ENCODE measurements around the gene MAP3K20.
"Not testable (repeated sequence)": the region's sequence is repeated elsewhere in the genome, so short reads cannot be mapped to it uniquely, and the experiment has no call there.

Gene MAP3K20

DNA sequence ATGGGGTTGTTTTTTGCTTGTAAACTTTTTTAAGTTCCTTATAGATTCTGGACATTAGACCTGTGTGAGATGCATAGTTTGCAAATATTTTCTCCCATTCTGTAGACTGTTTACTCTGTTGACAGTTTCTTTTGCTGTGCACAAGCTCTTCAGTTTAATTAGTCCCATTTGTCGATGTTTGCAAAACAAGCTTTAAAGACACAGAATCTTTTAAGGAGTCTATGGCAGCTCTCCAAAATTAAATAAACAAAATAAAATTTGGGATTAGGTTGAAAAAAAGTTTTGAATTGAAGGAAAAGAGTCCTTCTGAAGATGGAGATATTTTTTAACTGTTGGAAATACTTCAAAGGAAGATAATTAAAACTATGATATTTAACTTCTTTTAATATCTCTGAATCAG, 88.8 kb downstream of the MAP3K20 start:
- Histone ChIP-seq H3K4me3 (ENCODE audit: low read length) (no peak overlapping the region), H3K79me2 (ENCODE audit: low read length) (no peaks in the 10 kb centered on the region), H4K20me1 (ENCODE audit: insufficient read depth, low read length) (no peaks in the 10 kb centered on the region; the same call in 1 of the 2 replicates), H3K9ac (ENCODE audit: low read length) (no peak overlapping the region), H3K36me3 (replicated peaks; ENCODE audit: low read depth, low read length) (no peaks in the 10 kb centered on the region), H3K4me2 (ENCODE audit: low read length) (no peak overlapping the region), H3K27me3 (ENCODE audit: low read depth, low read length) (no peaks in the 10 kb centered on the region), H2AFZ (ENCODE audit: low read depth, low read length) (no peak overlapping the region), H3K9me3 (ENCODE audit: insufficient read depth, low read length) (no peaks in the 10 kb centered on the region), H3K27ac (ENCODE audit: low read length) (no peak overlapping the region), H3K4me1 (ENCODE audit: low read length) (no peaks in the 10 kb centered on the region)
- no peak for TF ChIP-seq CTCF (IDR thresholded peaks at IDR 0.05; ENCODE audit: low read depth, low read length)
- TF ChIP-seq EZH2phosphoT487 (IDR thresholded peaks at IDR 0.05; ENCODE audit: low read depth): no peak

DNA sequence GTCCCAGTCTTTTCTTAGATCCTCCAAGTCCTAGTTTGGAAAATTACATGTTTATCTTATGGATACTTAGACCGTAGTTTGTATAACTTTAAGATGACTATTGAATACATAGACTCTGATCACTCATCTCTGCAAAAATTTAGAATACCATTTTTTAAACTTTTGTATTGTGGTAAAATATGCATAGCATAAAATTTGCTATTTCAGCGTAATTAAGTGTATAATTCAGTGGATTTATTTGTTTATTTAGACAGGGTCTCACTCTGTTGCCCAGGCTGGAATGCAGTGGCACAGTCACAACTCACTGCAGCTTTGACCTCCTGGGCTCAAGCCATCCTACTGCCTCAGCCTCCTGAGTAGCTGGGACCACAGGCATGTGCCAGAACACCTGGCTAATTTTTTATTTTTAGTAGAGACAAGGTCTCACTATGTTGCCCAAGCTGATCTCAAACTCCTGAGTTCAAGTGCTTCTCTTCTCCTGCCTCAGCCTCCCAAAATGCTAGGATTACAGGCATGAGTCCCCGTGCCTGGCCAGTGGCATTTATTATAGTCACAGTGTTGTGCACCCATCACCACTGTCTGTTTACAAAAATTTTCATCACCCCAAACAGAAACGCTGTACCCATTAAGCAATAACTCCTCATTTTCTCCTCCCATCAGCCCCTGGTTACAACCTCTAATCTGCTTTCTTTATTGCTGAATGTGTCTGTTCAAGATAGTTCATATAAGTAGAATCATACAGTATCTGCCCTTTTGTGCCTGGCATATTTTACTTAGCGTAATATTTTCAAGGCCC, 90.0 kb downstream of the MAP3K20 start:
- Histone ChIP-seq H3K4me1 (ENCODE audit: low read length) (no peaks in the 10 kb centered on the region), H3K9ac (ENCODE audit: low read length) (no peak overlapping the region), H3K27ac (ENCODE audit: low read length) (no peak overlapping the region), H3K27me3 (ENCODE audit: low read depth, low read length) (no peaks in the 10 kb centered on the region), H3K36me3 (replicated peaks; ENCODE audit: low read depth, low read length) (no peaks in the 10 kb centered on the region), H3K4me3 (ENCODE audit: low read length) (no peak overlapping the region), H2AFZ (ENCODE audit: low read depth, low read length) (no peak overlapping the region), H3K4me2 (ENCODE audit: low read length) (no peak overlapping the region), H3K9me3 (ENCODE audit: insufficient read depth, low read length) (no peaks in the 10 kb centered on the region), H3K79me2 (ENCODE audit: low read length) (no peaks in the 10 kb centered on the region), H4K20me1 (ENCODE audit: insufficient read depth, low read length) (no peaks in the 10 kb centered on the region; the same call in 1 of the 2 replicates)
- TF ChIP-seq CTCF (IDR thresholded peaks at IDR 0.05; ENCODE audit: low read depth, low read length) (no peak), EZH2phosphoT487 (IDR thresholded peaks at IDR 0.05; ENCODE audit: low read depth) (no peak)

- Histone ChIP-seq H3K27ac (ENCODE audit: low read length) (no peak overlapping the region), H3K79me2 (ENCODE audit: low read length) (no peaks in the 10 kb centered on the region), H3K9ac (ENCODE audit: low read length) (no peak overlapping the region), H3K4me3 (ENCODE audit: low read length) (no peak overlapping the region), H3K4me1 (ENCODE audit: low read length) (no peaks in the 10 kb centered on the region), H3K4me2 (ENCODE audit: low read length) (no peak overlapping the region), H2AFZ (ENCODE audit: low read depth, low read length) (no peak overlapping the region), H4K20me1 (ENCODE audit: insufficient read depth, low read length) (no peaks in the 10 kb centered on the region), H3K9me3 (ENCODE audit: insufficient read depth, low read length) (no peaks in the 10 kb centered on the region), H3K36me3 (replicated peaks; ENCODE audit: low read depth, low read length) (no peaks in the 10 kb centered on the region), H3K27me3 (ENCODE audit: low read depth, low read length) (no peaks in the 10 kb centered on the region)
- TF ChIP-seq CTCF (IDR thresholded peaks at IDR 0.05; ENCODE audit: low read depth, low read length) (no peak), EZH2phosphoT487 (IDR thresholded peaks at IDR 0.05; ENCODE audit: low read depth) (no peak)
Observed at GRCh38 chr2:173171321-173171720, 95.7 kb downstream of the MAP3K20 start.

DNA sequence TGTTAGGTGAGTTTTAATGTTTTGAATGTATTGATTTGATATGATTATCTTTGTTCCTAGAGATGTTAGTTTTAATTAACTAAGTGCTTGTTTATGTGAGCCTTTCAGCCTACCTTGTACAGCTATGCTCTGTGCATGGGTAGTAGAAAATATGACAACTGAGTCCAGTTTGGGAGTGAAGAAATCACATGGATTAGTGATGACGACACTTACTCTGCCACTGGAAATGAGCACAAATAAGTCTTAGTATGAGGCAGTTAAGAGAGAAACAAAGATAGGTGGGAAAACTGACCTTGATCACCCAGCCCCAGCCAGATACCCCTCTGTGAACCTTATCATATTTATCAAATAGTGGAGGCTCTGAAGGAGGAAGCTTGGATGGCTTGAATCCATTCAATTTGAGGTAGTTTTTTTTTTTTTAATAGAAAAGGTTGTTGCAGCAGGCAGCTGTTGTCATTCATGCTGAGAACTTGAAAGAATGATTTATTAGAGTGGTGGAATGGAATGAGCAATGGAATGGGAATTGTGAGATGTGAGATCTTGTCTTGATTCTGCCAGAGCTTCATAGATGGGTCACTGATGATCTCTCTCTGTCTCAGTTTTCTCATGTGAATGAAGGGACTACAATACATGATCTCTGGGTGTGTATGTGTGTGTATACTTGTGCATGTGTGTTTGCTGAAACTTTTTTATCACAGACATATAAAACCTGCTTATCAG, 96.4 kb downstream of the MAP3K20 start:
- no peak overlapping the region for H3K9ac ChIP-seq (ENCODE audit: low read length)
- no peaks in the 10 kb centered on the region for H4K20me1 ChIP-seq (ENCODE audit: insufficient read depth, low read length)
- H3K27me3 ChIP-seq (ENCODE audit: low read depth, low read length): no peaks in the 10 kb centered on the region
- no peak overlapping the region for H2AFZ ChIP-seq (ENCODE audit: low read depth, low read length)
- no peaks in the 10 kb centered on the region for H3K9me3 ChIP-seq (ENCODE audit: insufficient read depth, low read length)
- no peak overlapping the region for H3K4me2 ChIP-seq (ENCODE audit: low read length)
- H3K79me2 ChIP-seq (ENCODE audit: low read length): no peaks in the 10 kb centered on the region
- no peak overlapping the region for H3K27ac ChIP-seq (ENCODE audit: low read length)
- TF ChIP-seq CTCF (IDR thresholded peaks at IDR 0.05; ENCODE audit: low read depth, low read length) (no peak), EZH2phosphoT487 (IDR thresholded peaks at IDR 0.05; ENCODE audit: low read depth) (no peak)
- H3K36me3 ChIP-seq (replicated peaks; ENCODE audit: low read depth, low read length): no peaks in the 10 kb centered on the region
- no peak overlapping the region for H3K4me3 ChIP-seq (ENCODE audit: low read length)
- no peaks in the 10 kb centered on the region for H3K4me1 ChIP-seq (ENCODE audit: low read length)

GRCh38 chr2:173174339-173174738, 98.7 kb downstream of the MAP3K20 start:
- not testable (repeated sequence) for H2AFZ ChIP-seq (ENCODE audit: low read depth, low read length); H3K9me3 ChIP-seq (ENCODE audit: insufficient read depth, low read length)

More at GRCh38 chr2:173174339-173174738, 98.7 kb downstream of the MAP3K20 start:
- not testable (repeated sequence) for H3K36me3 ChIP-seq (replicated peaks; ENCODE audit: low read depth, low read length); H3K4me3 ChIP-seq (ENCODE audit: low read length); H4K20me1 ChIP-seq (ENCODE audit: insufficient read depth, low read length); H3K27me3 ChIP-seq (ENCODE audit: low read depth, low read length); H3K4me1 ChIP-seq (ENCODE audit: low read length); H3K79me2 ChIP-seq (ENCODE audit: low read length); H3K27ac ChIP-seq (ENCODE audit: low read length); H3K9ac ChIP-seq (ENCODE audit: low read length); H3K4me2 ChIP-seq (ENCODE audit: low read length)
